ENCODE measurements around the gene LZTS3. TPM values are rescaled to one million over a fixed set of nuclear protein-coding genes. Genes with fewer than 3 reads are reported as not detected.

Gene LZTS3
- total RNA-seq, 2 donors from 2014 or later: 26.8 to 27.7 TPM

- Mint-ChIP-seq H3K4me1 (no peaks in the 10 kb centered on the region), H3K9me3 (peaks cover 1% of the 10 kb centered on the region), H3K27ac (no peak overlapping the region), H3K36me3 (ENCODE audit: low read depth) (peaks cover 45% of the 10 kb centered on the region), H3K4me3 (no peak overlapping the region), H3K27me3 (ENCODE audit: insufficient read depth) (no peaks in the 10 kb centered on the region)
- no peaks in the 10 kb centered on the region for H3K4me1 ChIP-seq (ENCODE audit: control insufficient read depth, insufficient read depth, low read length)
- H3K4me3 ChIP-seq (ENCODE audit: low read length): no peak overlapping the region
- H3K27me3 ChIP-seq (ENCODE audit: control insufficient read depth, insufficient read depth, low read length, poor library complexity, severe bottlenecking): no peaks in the 10 kb centered on the region
- peaks cover 52% of the 10 kb centered on the region for H3K36me3 ChIP-seq (ENCODE audit: control insufficient read depth, insufficient read depth, low read length)
- no peak overlapping the region for H3K9ac ChIP-seq (ENCODE audit: extremely low read depth, low read length, poor library complexity, severe bottlenecking)
- H3K9me3 ChIP-seq (ENCODE audit: control insufficient read depth, low read length): peaks cover 4% of the 10 kb centered on the region
- WGBS, 2 experiments (ENCODE audit: insufficient coverage in 1 of 2, insufficient read length in 1 of 2): 94% methylated on average over 10 of the region's 10 CpGs
- DNase-seq: no peak
- TF ChIP-seq CTCF (conservative IDR thresholded peaks at IDR 0.05): no peak
- no peak overlapping the region for H3K27ac ChIP-seq (ENCODE audit: low read depth, low read length)
These were observed 26.5 kb downstream of the LZTS3 start for GRCh38 chr20:3146732-3147341.

DNA sequence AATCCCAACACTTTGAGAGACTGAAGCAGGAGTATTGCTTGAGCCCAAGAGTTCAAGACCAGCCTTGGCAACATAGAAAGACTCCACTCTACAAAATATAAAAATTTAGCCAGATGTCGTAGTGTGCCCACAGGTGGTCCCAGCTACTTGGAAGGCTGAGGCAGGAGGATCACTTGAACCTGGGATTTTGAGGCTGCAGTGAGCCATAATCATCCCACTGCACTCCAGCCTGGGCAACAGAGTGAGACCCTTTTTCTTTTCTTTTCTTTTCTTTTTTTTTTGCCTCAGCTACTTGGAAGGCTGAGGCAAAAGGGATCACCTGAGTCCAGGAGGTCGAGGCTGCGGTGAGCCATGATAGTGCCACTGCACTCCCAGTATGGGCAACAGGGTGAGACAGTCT is 31.6 kb downstream of the LZTS3 start:
- Histone ChIP-seq H3K4me1 (ENCODE audit: control insufficient read depth, insufficient read depth, low read length) (no peaks in the 10 kb centered on the region), H3K27ac (ENCODE audit: low read depth, low read length) (no peak overlapping the region), H3K36me3 (ENCODE audit: control insufficient read depth, insufficient read depth, low read length) (peaks cover 12% of the 10 kb centered on the region), H3K27me3 (ENCODE audit: control insufficient read depth, insufficient read depth, low read length, poor library complexity, severe bottlenecking) (no peaks in the 10 kb centered on the region), H3K9ac (ENCODE audit: extremely low read depth, low read length, poor library complexity, severe bottlenecking) (no peak overlapping the region), H3K4me3 (ENCODE audit: low read length) (no peak overlapping the region), H3K9me3 (ENCODE audit: control insufficient read depth, low read length) (peaks cover 4% of the 10 kb centered on the region)
- Mint-ChIP-seq H3K36me3 (ENCODE audit: low read depth) (peaks cover 23% of the 10 kb centered on the region), H3K27ac (no peak overlapping the region), H3K4me1 (no peaks in the 10 kb centered on the region), H3K9me3 (peaks cover 1% of the 10 kb centered on the region), H3K27me3 (ENCODE audit: insufficient read depth) (no peaks in the 10 kb centered on the region), H3K4me3 (no peak overlapping the region)
- no peak for DNase-seq
- TF ChIP-seq CTCF (conservative IDR thresholded peaks at IDR 0.05): no peak
- WGBS, 2 experiments (ENCODE audit: insufficient coverage in 1 of 2, insufficient read length in 1 of 2): 86 to 100% methylated on average over 2 to 3 of the region's 3 CpGs

DNA sequence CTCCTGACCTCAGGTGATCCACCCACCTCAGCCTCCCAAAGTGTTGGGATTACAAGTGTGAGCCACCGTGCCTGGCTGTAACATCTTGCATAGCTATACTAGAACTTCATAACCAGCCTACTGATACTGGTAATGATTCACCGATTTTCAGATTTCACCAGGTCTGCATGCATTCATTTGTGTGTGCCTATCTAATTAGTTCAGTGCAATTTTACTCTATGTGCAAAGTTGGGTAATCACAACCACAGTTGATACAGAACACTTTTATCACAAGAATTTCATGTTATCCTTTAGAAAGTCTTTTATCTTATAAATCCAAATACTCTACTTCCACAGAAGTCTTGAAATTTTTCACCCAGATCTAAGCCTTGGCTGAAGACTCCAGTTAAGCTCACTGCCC is 35.9 kb downstream of the LZTS3 start:
- H3K9me3 Mint-ChIP-seq: no peaks in the 10 kb centered on the region
- no peak for TF ChIP-seq CTCF (conservative IDR thresholded peaks at IDR 0.05)
- H3K9me3 ChIP-seq (ENCODE audit: control insufficient read depth, low read length): no peaks in the 10 kb centered on the region
- no peaks in the 10 kb centered on the region for H3K27me3 Mint-ChIP-seq (ENCODE audit: insufficient read depth)
- H3K4me3 Mint-ChIP-seq: no peak overlapping the region
- WGBS, 2 experiments (ENCODE audit: insufficient coverage in 1 of 2, insufficient read length in 1 of 2): 93 to 100% methylated on average over 2 of the region's 2 CpGs
- no peak overlapping the region for H3K9ac ChIP-seq (ENCODE audit: extremely low read depth, low read length, poor library complexity, severe bottlenecking)
- H3K4me1 Mint-ChIP-seq: no peaks in the 10 kb centered on the region
- H3K27me3 ChIP-seq (ENCODE audit: control insufficient read depth, insufficient read depth, low read length, poor library complexity, severe bottlenecking): no peaks in the 10 kb centered on the region
- H3K36me3 ChIP-seq (ENCODE audit: control insufficient read depth, insufficient read depth, low read length): no peaks in the 10 kb centered on the region
- no peak overlapping the region for H3K4me3 ChIP-seq (ENCODE audit: low read length)
- H3K36me3 Mint-ChIP-seq (ENCODE audit: low read depth): peaks cover 5% of the 10 kb centered on the region
- H3K27ac ChIP-seq (ENCODE audit: low read depth, low read length): no peak overlapping the region
- no peaks in the 10 kb centered on the region for H3K4me1 ChIP-seq (ENCODE audit: control insufficient read depth, insufficient read depth, low read length)
- no peak overlapping the region for H3K27ac Mint-ChIP-seq
- DNase-seq: no peak
